Fibroblast of villous mesenchyme (primary cell): ENCODE measurements around the gene PLEKHH1. TPM values are rescaled to one million over a fixed set of nuclear protein-coding genes. Genes with fewer than 3 reads are reported as not detected.

Source experiments
- DNase-seq: peaks from one replicate; pipeline ENCODE4 v3.0.0-alpha.2; 2010; ENCODE audit warnings: low read depth
- H3K4me3 ChIP-seq: 2 replicates; pipeline ENCODE4 v1.5.1; 2011; ENCODE audit warnings: low read depth, mild to moderate bottlenecking, low read length
- CTCF ChIP-seq: IDR thresholded peaks from 2 replicates; pipeline ENCODE4 v1.5.1; 2012; ENCODE audit warnings: low read depth, mild to moderate bottlenecking, low read length; ENCODE audit not compliant: insufficient read depth
- total RNA-seq: library from RNA; depleted of rRNA; stranded (reverse); fragments of >200 nt; gene quantifications from 2 replicates; pipeline ENCODE4 v1.2.3, GENCODE V29; 2012

The PLEKHH1 gene
- total RNA-seq, 1 donor: 0.43 TPM

GRCh38 chr14:67602076-67602475 lies 69.0 kb downstream of the PLEKHH1 start:
- no peak for TF ChIP-seq CTCF
- DNase-seq: no peak

DNA sequence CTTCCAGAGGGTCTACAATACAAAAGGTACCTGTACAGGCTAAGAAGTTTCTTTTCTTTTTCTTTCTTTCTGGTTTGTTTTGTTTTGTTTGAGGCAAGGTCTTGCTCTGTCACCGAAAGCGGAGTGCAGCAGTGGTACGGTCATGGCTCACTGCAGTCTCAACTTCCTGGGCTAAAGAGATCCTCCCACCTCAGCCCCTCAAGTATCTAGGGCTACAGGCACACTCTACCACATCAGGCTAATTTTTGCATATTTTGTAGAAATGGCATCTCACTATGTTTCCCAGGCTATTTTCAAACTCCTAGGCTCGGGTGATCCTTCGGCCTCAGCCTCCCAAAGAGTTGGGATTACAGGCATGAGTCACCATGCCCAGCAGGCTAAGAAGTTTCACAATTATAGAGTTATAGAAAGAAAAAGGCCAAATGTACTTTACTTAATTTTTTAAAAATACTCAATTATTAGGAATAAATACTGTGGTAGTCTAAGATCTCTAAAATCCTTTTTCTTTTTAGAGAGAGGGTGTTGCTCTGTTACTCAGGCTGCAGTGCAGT lies 70.0 kb downstream of the PLEKHH1 start:
- DNase-seq: peak; percentile 14
- TF ChIP-seq CTCF: no peak
- H3K4me3 ChIP-seq: no peak overlapping the region

More at GRCh38 chr14:67602076-67602475, 69.0 kb downstream of the PLEKHH1 start:
- H3K4me3 ChIP-seq: no peak overlapping the region

DNA sequence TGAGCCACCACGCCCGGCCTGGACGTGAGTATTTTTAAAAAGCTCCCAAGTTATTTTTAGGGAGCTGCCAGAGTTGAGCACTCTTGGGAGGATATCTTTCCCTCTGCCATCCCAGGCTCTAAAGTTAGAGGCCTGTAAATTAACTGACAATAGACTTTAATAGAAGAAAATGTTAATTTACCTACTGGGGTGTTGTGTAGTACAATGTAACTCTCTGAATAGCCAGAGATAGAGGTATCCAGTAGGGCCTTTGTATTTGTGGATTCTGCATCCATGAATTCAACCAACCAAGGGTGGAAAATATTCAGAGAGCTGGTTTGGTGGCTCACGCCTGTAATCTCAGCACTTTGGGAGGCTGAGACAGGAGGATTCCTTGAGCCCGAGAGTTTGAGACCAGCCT lies 74.6 kb downstream of the PLEKHH1 start:
- no peak for TF ChIP-seq CTCF
- DNase-seq: no peak
- no peak overlapping the region for H3K4me3 ChIP-seq

DNA sequence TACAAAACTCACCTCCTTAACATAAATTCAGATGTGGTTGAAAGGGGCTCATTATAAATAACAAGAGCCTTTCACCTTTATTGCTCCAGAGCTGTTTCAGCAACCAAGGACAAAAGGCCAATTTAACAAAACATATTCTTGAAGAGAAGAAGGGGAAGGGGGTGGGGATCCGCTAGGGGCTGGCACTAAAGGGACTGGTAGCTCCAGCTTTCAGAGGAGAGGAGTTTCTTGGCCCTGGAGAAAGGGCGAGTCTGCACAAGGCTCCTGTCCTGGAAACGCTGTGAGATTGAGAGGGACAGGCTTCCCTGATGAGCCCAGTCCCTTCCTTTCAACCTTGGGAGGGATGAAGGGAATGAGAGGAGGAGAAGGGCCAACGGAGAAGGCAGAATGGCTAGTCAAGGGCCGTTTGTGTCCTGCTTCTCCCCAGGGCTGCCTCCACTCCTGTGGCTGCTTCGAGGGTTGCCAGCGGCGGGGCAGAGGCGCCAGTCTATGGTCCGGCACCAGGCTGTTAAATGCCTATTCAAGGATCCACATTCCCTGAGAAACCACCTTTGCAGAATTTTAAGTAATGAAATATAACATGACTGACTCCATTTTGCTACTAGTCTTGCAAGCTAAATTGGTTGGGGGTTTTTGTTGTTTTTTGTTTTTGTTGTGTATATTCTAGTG lies 76.7 kb downstream of the PLEKHH1 start:
- no peak for DNase-seq
- no peak for TF ChIP-seq CTCF

GRCh38 chr14:67610491-67610890 lies 77.4 kb downstream of the PLEKHH1 start:
- no peak overlapping the region for H3K4me3 ChIP-seq
- no peak for TF ChIP-seq CTCF
- DNase-seq: no peak

More for the DNA sequence above, 76.7 kb downstream of the PLEKHH1 start:
- H3K4me3 ChIP-seq: no peak overlapping the region

DNA sequence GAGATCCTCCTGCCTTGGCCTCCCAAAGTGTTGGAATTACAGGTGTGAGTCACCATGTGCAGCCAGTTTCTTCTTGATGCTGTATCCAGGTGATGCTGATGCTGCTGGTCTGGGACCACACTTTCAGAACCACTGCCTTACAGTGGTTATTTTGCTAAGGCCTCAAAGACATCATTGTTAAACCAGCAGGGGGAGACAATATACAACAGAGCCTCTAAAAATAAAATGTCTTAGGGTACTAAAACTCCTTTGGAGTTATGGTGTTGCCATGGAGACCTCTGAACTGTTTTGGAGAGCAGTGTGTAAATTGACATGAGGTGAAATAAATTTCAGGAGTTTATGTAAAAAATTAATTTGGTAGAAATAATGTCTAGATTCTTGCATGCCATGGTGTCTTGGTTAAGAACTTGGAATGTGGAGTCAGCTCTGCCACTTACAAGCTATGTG lies 85.5 kb downstream of the PLEKHH1 start:
- no peak overlapping the region for H3K4me3 ChIP-seq
- TF ChIP-seq CTCF: peak; percentile 75
- DNase-seq: peak; percentile 87
